Activated gamma-delta T cell treated with anti-CD3 and anti-CD28 coated beads, Interleukin-2, amount 50 U/mL, for 16 hours (primary cell): ENCODE results near the gene RPUSD3.
A peak's percentile ranks its signal among the peaks of the same experiment; 100 is the strongest.
"Not testable (repeated sequence)": the region's sequence is repeated elsewhere in the genome, so short reads cannot be mapped to it uniquely, and the experiment has no call there.

Source experiments
- DNase-seq: peaks from one replicate; pipeline ENCODE4 v3.0.0-alpha.2; 2020; ENCODE audit warnings: low read depth

RPUSD3 gene

GRCh38 chr3:9865125-9865637 lies 21.4 kb upstream of the RPUSD3 start:
- not testable (repeated sequence) for DNase-seq

GRCh38 chr3:9864200-9864927 lies 20.6 kb upstream of the RPUSD3 start:
- no peak for DNase-seq

GRCh38 chr3:9863058-9863772 lies 19.4 kb upstream of the RPUSD3 start:
- no peak for DNase-seq

- DNase-seq, result peak; percentile 11
Measured at GRCh38 chr3:9862391-9863057, 18.7 kb upstream of the RPUSD3 start.

- no peak for DNase-seq
Measured at GRCh38 chr3:9861626-9862130, 17.9 kb upstream of the RPUSD3 start.

GRCh38 chr3:9861201-9861600 lies 17.4 kb upstream of the RPUSD3 start:
- DNase-seq, result no peak

- DNase-seq, result no peak
Measured at GRCh38 chr3:9859530-9860025, 15.8 kb upstream of the RPUSD3 start.

- DNase-seq, result no peak
Measured at GRCh38 chr3:9855594-9855993, 11.8 kb upstream of the RPUSD3 start.

GRCh38 chr3:9854291-9854940 lies 10.6 kb upstream of the RPUSD3 start:
- DNase-seq, result not testable (repeated sequence)

GRCh38 chr3:9852528-9852927 lies 8.7 kb upstream of the RPUSD3 start:
- no peak for DNase-seq

GRCh38 chr3:9851926-9852325 lies 8.1 kb upstream of the RPUSD3 start:
- DNase-seq, result not testable (repeated sequence)

- not testable (repeated sequence) for DNase-seq
Measured at GRCh38 chr3:9851383-9851782, 7.6 kb upstream of the RPUSD3 start.

- not testable (repeated sequence) for DNase-seq
Measured at GRCh38 chr3:9848860-9849259, 5.1 kb upstream of the RPUSD3 start.

- DNase-seq, result not testable (repeated sequence)
Measured at GRCh38 chr3:9847870-9848269, 4.1 kb upstream of the RPUSD3 start.

GRCh38 chr3:9846931-9847488 lies 3.2 kb upstream of the RPUSD3 start:
- no peak for DNase-seq

GRCh38 chr3:9846231-9846630 lies 2.4 kb upstream of the RPUSD3 start:
- DNase-seq, result no peak

GRCh38 chr3:9841015-9841414 lies 2.8 kb downstream of the RPUSD3 start:
- no peak for DNase-seq

- DNase-seq, result no peak
Measured at GRCh38 chr3:9838856-9839255, 5.0 kb downstream of the RPUSD3 start.

GRCh38 chr3:9837701-9838582 lies 5.9 kb downstream of the RPUSD3 start:
- no peak for DNase-seq
